Endometrium (tissue), 2 donors: ENCODE results near the gene CD5L.

Source experiments
- FAIRE-seq: peaks from 2 replicates; lab custom pipeline; 2012; peaks lifted over from hg19 to GRCh38; lab: Jason Lieb, UNC
- donor health status: control.
- donor health status: control.

Gene CD5L

DNA sequence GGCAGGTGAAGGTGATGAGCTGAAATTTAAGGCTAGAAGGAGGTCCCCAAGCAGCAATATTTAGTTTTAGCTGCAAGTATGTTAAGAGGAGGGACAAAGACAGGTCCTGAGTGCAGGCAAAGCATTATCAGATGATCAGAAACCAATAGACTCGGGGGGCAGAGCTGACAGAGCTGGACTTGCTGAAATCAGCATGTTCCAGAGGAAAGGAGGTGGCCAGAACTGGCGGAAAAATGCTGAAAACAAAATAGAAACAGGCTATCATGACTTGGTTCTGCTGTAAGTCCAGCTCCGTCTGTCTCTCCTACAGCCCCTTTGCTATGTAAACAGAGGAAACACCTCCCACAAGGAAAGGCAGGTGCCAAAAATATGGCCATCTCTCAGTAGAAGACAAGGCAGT is at the start of gene CD5L:
Gene CD5L (minus strand): TSS at position 101 of the 400 bp plus-strand sequence. CDS start 107 bp downstream, outside the sequence.
- no peak for FAIRE-seq

DNA sequence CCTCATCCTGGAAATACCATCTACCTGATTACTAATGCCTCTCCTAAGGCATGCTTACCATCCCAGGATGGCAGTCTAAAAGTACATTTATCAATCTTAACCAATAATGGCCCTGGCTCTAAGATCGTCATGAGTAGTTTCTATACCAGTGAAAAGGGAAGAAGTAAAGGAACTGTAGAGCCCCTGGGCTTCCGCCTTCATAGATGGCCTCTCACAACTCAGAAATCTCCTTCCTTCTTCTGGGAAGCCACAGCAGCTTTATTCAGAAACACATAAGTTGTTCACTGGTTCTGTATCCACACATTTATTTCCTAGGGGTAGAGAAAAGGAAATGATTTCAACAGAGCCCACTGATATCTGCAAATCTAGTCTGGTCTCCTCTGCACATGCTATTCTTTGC is 41.0 kb upstream of the CD5L start:
- no peak for FAIRE-seq

DNA sequence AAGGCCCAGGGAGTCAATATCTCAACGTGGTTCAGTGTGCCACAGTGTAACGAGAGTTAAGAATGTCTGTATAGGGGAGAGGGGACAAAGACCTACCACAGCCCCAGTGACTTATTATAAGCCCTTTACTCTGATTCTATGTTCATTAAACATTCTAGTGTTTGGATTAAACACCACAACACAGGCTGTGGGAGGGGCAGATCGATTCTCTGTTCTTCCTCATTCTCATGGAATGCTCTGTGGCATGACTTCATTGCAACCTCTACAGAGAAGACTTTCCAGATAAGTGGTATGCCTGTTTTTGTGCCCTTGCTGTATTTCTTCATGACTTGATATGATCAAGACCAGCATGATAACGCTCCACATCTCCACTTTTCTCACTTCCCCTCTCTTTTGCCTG is 39.0 kb upstream of the CD5L start:
- no peak for FAIRE-seq

DNA sequence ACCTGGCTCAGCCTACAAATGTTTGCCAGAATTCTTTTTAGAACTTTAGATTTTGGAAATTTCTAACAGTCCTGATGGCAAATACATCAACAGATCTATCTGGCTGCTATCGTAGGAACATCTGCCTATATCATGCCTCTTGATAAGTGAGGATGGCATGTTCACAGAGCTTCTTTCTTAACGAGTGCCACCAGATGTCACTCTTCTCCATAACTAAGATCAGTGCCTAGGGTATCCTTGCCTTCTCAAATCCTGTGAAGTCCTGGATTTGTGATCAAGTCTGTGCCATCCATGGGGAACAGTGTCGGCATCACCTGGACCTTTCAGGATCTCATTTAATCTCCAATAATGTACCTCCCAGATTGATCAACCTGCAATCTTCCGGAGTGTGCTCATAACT is 36.5 kb upstream of the CD5L start:
- no peak for FAIRE-seq

DNA sequence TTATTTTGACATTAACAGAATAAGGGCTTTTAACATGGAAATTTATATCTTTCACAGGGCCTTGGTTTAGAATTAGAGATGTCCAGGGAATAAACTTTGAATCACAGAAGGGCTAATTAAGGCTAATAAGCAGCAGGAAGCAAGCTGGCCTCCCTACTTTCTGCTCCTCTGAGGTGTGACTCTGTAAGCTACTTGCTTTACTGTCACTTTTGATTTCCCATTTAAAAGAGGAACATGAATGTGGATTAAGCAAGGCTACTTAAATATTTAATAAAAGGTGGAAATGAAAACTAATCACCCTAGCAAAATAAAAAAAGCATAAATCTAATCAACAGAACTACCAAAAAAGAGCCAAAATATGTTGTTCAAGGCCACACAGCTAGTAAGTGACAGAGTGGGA is 28.9 kb upstream of the CD5L start:
- no peak for FAIRE-seq

DNA sequence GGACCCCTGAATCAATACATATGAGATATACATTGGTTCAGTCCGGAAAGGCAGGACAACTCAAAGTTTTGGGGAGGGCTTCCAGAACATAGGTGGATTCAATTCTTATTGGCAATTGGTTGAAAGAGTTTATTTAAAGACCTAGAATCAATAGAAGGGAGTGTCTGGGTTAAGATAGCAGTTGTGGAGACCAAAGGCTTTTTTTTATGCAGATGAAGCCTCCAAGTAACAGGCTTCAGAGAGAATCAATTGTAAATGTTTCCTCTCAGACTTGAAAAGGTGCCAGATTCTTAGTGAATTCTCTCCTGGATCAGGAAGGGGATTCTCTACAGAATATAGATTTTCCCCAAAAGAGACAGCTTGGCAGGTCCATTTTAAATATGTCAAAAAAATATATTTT is 27.0 kb upstream of the CD5L start:
- FAIRE-seq, result no peak

DNA sequence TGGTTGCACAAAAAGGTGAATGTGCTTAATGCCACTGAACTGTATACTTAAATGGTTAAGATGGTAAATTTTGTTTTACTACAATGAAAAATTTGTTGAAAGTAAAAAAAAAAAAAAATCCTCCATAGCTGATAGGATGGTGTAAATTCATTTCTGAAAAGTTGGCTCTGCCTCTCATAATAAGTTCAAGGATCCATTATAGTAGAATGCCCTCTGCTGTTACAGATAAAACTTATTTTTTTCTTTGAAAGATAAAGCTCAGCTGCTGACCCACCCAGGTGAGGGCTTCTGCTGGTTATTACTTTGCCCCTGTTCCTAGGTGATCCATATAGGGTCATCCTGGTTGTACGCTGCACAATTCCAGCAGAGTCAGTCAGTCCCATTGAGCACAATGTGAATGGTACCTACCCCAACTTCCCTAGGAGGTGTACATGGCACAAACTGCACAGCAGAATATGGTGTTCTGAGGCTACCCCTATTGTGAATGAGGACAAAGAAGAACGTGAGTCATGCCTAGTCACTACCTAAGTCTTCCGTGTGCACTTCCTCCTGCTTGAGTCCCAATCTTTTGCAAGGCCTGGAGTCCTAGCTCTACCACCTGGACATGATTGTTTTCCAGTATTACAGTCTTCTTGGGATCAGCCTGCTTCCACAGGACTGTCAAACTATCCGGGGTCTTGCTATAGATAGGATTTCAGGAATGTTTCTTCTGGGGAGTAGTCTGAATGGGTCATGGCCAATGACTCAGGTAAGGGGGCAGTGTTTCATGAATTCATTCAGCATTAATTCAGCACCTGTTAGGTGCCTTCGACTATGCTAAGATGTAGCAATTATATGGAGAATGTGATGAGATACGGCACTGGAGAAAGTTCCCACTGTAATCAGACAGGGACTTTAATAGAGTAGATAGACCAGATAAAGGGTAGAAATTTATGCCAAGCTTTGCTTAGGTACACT is 20.8 kb upstream of the CD5L start:
- no peak for FAIRE-seq

DNA sequence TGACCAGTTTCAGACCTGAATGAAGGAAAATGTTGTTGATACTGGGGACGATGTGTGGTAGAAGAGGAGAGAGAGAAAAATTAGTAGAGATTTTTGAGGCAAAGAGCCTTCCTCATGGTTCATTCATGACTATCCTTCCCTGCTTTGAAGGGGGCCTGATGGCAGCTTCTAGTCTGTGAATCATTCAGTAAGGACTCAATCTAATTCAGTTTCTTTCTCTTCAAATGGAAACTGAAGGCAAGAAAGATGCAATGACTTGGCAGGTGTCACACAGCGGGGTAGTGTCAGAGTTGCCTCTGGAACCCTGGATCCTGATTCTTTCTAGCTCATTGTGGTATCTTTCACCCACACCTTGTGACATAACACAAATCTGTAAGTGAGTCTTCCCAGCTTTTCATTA is 14.9 kb upstream of the CD5L start:
- FAIRE-seq, result no peak

DNA sequence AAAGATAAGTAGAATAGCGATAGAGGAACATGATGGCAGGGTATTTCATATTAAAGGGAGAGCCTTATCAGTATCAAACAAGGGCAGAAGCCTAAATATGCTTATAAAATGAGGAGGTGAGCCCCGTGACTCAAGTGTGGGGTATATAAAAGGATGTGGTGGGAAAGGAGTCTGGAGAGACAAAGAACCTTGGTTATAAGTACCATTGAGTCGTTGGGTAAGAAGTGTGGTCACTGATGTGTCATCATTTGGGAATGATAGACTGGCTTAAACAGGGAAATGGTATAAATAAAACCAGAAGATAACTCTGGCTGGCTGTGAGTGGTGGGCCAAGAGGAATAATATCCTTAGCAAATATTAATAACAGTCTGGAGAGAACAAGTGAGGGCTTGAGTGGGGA is 10.9 kb upstream of the CD5L start:
- FAIRE-seq, result no peak

DNA sequence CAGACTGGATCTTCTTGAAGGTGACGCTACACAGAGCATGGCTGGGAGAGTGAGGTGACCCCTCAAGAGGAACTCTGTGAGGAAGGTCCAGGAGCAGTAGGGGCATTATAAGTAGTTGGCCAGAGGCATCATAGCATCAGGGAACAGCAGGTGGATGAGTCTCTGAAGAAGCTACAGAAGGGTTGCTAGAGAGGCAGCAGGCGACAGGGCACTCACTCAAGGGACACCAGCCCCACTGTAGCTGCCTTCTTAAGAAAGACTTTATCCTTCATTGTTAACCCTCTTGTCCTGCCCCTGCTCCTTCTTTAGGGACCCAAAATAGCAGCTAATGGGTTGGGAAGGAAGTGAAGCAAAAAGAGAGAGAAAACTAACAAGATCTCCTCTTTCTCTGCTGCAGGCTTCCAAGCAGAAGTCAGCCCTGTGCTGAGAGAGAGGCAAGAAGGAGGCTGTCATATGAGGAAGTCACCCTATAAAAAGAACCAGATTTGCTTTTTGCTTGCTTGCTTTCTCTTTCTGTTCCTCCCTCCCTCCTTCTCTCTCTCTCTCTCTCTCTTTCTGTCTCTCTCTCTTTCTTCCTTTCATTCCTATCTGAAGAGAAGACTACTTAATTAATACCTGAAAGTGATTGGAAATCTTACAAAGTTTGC is 7.7 kb upstream of the CD5L start:
- FAIRE-seq, result no peak

DNA sequence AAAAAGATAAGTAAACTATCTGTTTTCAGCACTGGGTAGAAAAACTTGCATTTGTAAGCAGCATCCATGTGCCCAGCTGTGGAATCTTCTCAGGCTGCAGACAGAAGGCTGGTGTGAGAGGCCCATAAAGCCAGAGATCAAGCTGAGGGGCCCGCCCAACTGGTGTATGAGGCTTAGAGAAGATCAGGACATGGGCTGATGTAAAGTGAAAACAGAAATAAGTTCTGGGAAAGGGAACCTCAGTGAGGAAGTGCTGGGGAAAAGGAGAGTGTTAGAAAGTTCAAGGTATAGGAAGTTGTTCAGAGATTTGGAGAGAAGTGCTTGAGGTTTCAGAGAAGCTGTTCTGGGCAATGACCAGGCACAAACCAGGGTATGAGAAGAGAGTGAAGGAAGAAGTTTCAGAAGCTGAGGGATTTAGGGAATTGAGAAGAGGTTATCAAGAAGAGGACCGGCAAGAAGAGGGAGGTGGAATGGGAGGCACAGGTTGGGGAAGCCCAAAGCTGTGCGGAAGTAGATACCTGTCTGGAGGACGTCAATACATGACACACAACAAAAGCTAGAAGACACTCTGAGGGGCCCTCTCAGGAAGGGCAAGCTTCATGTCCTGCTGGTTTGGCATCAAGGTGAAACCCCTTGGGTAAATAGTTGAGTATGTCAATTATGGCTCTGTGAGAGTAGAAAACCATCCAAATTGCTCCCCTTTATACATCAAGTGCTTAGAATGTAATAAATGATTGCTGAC is 2.7 kb upstream of the CD5L start:
- FAIRE-seq, result no peak

DNA sequence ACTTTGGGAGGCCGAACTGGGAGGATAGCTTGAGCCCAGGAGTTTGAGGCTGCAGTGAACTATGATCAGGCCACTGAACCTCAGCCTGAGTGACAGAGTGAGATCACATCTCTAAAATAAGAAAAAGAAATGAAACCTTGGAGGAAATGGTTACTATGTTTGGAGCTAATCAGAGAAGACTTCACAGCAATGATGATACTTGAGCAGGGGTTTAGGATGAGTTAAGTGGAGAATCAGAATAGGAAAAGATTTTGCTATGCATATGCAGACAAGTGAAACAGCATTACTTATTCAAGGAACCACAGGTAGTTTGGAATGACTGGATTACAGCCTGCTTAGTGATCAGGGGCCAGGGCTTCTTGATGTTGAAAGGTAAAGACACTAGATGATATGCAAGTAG is 1.3 kb upstream of the CD5L start:
- FAIRE-seq, result no peak

DNA sequence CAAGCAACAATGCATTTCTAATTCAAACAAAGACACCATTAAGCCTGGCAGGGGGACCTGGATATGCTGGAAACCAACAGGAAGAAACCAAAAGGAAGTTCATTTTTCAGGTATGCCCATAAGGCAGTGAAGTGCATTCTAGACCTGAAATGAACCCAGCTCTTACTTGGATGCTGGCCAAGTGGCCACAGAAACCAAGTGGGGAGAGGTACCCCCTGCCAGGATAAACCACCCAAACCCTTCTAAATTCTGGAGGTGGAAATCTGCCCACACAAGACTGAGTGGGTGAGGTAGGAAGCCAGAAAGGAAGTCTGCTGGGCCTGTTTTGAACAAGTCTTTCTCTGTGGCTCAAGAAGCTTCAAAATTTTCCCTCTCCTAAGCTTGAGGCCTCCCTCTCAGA is 2.6 kb downstream of the CD5L start:
- no peak for FAIRE-seq

DNA sequence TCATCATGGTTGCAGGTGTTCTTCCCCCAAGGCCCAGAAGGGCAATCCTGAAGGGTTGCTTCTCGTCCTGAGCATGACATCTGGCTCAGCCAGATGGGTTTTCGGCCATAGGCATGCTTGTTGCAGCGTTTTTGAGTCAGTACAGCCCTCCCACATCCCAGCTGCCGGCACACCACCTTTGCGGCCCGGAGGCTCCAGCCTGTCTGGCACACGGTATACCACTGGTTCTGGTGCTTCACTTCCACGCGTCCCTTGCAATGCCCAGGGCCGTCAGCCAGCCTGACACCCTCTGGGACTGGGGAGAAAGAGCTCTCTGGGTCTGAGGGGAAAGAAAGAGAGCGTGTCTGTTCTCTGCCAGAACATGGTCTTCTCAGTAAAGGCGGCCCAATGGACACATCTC is 7.2 kb downstream of the CD5L start:
- no peak for FAIRE-seq

DNA sequence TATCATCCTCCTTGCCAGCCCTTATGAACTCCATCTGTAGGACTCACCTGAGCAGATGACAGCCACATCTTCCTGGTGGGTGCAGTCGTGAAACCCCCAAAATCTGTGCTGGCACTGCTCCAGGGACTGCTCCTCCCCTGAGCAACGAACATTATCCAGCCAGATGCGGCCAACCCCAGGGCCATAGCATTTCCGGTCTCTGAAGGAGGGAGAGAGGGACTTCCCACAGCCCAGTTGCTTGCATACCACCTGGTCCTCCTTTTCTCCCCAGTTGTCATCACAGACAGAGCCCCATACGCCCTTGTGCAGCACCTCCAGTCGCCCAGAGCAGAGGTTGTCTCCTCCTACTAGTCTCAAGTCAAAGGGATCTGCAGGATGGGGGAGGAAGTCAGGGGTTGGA is 8.5 kb downstream of the CD5L start:
- no peak for FAIRE-seq

DNA sequence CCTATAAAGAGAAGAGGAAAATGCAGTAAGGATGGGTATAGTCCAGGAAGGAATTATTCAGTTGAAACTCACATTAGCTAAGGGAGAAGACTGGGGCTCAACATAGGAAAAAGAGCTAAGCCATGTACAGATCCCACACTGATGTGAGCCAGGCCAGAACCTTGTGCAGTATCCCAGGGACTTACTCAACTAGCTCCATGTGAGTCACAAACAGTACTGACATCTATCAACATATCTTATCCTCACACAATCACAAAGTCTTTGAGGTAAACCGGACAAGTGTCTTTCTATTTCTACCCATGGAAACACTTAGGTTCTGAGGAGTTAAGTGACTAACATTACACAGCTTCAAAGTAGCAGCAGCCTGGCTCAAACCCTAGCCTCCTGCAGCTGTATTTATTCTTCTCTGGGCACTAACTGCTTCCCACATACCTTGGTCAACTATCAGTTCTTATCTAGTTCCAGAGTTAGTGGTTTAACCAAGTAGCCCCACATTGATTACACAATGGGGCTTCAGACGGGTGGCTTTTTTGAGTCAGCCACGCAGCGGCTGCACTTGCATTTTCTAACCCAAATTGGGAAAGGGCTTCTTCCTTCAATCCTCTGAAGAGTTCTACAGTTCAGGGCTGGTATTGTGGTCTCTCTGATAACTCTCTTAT is 9.5 kb downstream of the CD5L start:
- FAIRE-seq, result no peak

DNA sequence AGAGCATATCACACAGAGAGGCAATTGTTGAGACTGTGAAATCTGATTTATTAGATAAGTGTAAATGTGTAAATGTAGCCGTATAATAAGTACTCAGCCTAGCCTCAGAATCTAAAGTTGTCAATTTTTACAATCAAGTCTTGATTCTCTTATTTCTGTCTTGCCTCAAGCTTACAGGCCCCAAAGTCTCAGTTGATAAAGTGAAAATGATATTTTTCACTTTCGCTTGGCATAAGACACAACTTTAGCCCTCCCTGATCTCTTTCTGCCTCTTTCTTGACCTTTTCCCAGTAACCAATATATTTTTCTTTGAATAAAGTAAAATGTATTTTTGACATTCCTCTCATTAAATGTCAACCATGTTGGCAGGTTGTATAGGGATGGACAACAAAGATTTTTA is 10.7 kb downstream of the CD5L start:
- no peak for FAIRE-seq

DNA sequence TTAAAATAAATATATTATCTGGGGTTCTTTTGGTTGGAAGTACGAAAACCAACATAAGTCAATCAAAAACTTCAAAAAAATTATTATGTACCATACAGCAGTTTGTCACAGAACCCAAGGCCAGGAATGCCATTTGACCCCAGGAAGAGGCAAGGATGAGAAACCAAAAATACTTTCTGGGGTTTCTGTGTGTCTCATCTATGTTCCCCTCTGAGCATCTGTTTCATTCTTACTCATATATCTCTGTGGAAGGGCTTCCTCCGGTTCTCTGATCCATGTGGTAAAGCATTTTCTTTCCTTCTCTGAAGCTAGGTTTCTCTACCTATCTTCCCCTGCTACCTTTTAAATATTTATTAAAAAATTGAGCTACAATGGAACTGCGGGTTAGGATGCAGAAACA is 11.9 kb downstream of the CD5L start:
- FAIRE-seq, result no peak

DNA sequence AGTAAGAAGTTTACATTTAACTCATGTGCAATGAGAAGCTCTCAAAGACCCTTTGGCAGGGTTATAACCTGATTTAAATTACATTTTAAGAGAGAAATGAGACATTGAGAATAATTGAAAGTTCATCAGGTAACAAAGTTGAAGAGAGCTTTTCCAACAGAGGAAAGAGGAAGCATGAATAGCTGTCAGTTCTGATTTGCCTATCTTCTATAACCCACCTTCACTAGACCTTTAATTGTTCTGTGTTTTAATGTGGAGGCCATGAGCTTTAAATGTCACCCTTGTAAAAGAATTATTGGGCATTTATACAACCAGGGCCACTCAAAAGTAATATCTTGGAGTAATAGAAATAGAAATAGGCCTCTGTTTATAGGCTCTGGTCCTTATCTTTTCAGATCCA is 12.4 kb downstream of the CD5L start:
- no peak for FAIRE-seq

DNA sequence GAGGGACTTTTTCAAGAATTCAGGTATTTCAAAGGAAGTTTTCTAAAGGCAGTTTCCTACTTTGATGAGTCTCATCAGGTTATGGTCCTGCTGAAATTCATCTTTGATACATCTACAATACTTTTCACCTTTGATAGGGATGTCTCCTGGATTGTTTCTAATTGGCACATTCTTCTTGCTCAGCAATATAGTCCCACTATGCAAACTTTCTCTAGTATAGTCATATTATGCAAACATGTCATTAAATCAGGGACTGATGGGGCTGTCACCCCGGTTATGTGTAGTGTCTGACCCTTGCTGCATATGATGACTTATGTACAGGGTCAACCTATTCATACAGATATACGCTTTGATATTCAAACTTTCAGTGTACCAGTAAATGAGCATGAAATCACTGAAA is 21.3 kb downstream of the CD5L start:
- FAIRE-seq, result no peak

DNA sequence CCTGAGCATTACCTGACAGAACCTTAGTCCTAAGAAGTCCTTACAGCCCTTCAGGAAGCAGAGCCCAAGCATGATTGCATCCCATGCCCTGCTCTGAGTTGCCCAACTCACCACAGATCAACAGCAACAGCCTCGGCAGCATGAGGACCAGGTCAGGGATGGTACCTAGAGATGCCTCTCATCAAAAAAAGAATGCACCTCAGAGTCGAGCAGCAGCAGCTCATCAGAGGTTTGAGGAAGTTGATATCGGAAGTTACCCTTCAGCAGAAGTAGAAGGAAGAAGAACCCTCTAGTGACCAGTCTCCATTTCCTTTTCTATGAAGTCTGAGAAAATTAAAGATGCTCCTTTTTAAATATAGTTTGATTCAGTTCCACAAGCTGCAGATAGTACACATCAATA is 21.7 kb downstream of the CD5L start, which contains the start of gene FCRL1:
Gene FCRL1 (minus strand): TSS at position 225 of the 400 bp plus-strand sequence. CDS start 83 bp downstream, at position 142.
- no peak for FAIRE-seq

DNA sequence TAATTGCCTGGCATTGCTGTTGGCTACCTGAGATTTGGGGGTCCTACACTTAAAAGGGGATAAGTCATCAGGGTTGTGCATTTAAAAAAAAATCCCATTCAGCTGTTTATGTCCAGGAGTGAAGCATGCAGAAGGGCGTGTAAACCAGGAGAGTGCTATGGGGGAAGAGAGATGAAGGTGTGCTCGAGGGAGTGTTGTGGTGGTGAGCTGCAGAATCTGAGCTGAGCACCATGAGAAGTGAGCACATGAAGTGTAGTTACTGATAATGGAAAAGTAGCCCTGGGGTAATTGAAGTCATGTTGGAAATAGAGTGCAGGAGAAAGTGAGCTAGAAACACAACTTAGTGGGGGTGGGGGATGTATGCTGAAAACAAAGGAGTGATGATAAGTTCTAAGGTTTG is 22.4 kb downstream of the CD5L start:
- FAIRE-seq, result no peak
